ENCODE data around the gene TMEM89.

TMEM89 gene

DNA sequence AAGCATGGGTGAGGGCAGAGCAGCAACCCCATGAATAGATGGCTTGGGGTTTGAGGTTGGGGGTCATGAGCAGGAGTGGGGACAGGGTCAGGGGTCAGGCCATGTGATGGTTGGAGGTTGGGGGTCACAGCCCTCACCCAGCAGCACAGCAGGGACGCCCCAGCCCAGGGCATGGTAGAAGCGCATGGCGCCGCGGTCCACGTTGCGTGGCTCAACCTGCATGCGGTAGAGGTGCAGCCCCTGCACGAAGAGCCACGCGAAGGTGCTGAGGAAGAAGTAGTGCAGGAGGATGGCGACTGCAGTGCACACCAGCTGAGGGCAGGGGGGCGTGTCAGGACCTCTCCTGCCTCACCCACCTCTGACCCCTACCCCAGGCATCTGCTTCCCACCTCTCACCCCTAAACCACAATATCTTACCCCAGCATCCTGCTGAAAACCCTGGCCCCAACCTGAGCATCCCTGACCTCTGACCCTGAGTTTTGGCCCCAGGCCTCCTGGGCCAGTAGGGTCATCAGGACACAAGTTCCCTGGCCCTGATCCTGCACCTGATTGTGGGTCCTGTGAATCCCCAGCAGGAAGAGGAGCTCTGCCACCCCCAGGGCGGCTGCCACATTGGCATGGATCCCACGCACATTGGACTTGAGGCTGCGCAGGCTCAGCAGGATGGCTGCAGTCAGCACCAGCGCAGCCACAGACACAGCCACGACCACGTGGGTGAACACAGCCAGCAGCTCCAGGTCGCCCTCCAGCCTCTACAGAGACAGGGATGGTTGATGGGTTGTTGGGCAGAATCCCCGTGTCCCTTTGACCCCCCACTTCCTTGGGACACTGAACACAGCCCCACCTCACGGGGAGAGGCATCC lies 23.6 kb upstream of the TMEM89 start:
- intact Hi-C loops (cut with DNase I): no loop called here
- DNase-seq: peak in 3 of 10 donors; percentile 51 to 90 (median 83)

DNA sequence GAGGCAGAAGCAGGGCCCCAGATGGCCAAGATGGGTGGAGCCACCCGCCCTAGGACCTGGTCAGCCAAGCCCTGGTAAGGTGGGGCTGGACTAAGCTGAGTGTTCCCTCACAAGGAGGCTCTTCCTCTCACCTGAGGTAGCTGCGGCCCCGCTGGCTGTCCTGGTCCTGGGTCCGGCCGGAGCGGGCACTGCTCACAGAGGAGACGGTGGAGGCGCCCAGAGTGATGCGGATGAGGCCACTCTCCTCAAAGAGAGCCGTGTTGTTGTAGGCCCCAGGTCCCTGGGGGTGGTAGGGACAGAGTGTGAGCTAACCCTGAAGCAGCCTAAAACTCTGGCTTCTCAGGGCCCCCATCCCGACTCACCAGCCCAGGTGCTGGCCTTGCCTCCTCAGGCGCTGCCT lies 21.0 kb upstream of the TMEM89 start:
- intact Hi-C loops (cut with DNase I): no loop called here
- no peak for DNase-seq

DNA sequence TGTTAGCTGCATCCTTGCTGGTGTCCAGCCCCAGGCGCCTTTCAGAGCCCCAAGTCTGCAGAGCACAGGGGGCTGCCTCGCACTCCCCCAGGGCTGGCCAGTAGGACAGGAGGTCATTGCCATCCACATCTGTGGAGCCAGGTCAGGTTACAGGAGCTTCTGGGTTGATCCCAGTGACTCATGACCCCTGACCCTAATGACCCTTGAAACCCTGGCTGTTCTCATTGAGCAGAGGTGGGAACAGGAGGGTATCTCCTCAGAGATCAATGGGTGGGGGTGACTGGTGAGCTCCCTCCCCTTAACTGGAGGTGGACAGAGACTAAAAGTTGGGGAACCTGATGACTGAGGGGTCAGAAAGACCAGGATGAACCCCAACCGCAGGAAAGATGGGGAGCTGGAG lies 19.8 kb upstream of the TMEM89 start:
- intact Hi-C loops (cut with DNase I): no loop called here
- no peak for DNase-seq

DNA sequence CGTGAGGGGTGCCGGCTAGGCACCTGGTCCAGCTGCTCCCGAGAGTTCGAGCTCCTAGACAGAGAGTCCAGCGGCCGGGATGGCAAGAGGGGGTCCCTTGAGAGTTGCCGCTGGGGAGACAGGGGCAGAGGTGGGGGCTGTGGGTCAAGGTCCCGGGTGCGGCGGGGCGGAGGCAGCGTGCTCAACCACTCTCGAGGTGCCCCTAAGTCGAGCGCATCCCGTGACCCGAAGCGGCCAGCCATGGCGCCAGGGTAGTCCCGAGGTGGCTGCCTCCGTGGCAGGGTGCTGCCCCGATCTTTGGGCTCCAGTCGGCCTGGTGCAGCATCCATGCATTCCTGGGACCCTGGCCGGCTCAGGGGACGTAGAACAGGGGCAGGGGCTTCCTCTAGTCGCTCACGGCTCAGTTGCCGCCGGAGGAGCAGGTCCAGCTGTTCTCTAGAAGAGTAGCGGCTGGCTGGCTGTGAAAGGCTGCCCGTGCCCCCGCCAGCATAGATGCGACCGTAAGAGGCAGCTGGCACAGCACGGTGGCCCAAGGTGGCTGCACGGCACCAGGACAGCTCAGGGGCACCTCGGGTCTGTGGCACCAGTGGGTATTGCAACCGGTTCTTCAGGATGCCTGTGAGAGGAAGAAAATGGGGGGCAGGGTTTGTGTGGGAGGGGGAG lies 18.5 kb upstream of the TMEM89 start:
- no peak for DNase-seq
- intact Hi-C loops (cut with DNase I): no loop called here

DNA sequence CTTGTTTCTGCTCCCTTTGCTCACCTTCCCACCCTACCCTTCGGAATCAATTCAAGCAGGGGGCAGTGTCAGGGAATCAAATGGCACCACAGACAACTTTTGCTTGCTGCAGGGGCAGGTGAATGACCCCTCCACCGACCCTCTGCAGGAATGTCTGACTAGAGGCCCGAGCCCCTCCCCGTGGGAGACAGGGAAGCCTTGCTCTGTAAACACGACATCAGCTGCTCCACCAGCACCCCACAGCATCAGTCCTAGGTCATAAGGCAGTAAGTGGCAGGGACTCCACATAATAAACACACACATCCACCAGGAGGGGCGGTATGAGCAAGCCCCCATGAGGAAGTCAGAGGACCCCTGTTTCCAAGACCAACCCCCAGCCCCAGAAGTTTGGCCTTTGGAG lies 15.7 kb upstream of the TMEM89 start:
- DNase-seq: no peak
- intact Hi-C loops (cut with DNase I): no loop called here

DNA sequence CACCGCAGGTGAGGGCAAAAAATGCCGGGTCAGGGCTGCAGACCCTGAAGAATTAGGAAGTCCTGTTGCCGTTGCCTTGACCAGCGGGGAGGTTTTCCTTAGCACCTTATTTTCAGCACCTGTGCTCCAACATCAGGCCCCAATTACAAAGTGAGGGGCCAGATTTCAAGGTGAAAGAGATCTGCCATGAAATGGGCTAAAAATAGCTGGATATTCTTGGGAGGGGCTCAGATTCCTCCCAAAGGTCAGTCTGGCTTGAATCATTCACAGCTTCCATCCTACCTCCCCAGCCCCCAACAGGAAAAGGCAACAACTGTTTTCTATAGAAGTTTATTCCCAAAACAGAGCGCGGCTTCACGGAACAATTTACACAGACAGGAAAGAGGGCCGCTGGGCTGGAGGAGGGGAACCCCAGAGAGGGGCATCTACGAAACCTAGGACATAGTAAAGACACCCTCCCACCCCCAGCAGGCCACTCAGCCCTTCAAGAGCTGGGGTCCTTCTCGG lies 14.6 kb upstream of the TMEM89 start:
- no peak for DNase-seq
- intact Hi-C loops (cut with DNase I): no loop called here

DNA sequence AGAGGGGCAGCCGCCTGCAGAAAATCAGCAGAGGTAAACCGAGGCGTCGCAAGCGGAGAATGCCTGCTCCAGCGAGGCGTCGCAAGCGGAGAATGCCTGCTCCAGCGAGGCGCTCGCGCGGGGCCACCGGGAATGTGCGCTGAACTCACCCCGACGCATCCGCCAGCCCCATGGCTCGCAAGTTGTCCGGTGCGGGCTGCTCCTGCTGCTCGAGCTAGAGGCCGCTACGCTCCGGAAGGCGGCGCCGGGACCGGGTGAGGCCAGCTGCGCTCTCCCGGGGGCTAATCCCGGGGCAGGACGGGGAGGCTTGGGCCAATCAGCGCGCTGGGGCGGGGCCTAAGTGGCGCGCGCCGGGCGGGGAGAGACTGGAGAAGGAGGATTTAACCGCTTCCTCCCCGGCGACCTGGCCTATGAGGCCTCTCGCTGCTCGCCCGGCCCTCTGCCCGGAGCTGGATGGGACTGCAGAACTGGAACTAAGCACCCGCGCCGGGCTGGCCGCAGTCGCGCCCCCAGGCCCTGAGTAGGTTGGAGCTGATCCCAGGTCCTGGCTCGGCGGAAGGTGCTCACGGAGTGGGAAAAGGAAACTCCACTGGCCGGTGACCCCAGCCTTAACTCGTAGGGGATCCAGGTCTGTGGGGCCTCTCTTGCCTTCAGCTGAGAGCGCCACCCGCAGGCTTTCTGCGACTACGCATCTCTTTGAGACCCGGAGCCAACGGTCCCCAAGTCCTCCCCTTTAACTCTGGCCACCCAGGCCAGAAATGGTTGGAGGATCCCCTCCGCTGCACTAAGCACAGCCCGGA lies 13.9 kb upstream of the TMEM89 start, which contains the start of gene SLC26A6:
TSS of gene SLC26A6 (minus strand) at position 240 of the 800 bp plus-strand sequence. CDS start at position 172, 68 bp downstream.
- intact Hi-C loops (cut with DNase I): loop anchor here (2.0 kb wide), 1 partner anchor 27 kb away; the partner anchor contains the start of gene UQCRC1

DNA sequence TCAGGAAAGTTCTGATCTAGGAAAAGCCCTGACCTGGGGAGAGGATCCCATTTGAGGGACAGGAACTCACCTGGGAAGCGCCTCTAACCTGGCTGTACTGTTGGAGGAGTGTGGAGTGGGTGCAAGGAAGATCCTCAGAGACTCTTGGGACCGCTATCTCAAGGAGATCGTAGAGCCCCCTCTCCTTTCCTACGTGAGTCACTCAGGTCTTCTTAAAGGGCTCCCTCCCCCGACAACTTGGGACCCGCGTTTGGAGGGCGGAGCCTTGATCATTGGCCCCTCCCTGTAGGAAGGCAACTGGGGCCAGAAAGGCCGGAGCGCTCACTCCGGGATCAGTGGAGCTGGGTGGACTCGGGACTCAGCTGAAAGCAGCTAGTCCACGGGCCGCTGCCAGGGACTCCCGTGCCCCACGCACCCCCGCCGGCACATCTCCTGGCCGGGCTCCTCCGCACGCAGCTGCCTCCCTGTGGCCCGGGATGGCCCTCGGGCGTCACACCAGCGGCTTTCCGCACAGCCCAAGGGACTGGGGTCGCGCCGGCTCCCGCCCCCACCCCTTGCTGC lies 13.2 kb upstream of the TMEM89 start:
- intact Hi-C loops (cut with DNase I): loop anchor here (2.0 kb wide), 1 partner anchor 26 kb away; the partner anchor contains the start of gene UQCRC1
- DNase-seq: peak in 7 of 10 donors; percentile 18 to 90 (median 28)

More for the DNA sequence above, 13.9 kb upstream of the TMEM89 start, which contains the start of gene SLC26A6:
- peak; percentile 95 to 100 (median 98) for DNase-seq

DNA sequence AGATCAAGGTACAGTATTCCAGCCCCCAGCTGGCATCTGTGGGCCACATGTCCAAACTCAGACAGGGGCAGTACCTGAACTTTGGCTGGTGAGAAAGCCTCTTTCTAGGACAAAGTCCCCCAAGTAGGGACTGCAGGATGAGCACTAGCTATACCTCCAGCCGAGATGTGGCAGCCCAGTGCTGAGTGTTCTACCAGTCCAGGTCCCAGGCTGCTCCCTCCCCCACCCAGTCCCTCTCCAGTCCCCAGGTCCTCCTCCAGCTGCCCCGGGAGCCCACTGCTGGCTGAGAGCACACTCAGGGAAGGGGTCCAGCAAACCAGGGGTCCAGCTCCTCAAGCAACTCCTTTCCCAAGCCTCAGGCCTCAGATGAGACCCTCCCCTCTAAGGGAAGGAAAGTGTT lies 12.2 kb upstream of the TMEM89 start:
- DNase-seq: no peak

DNA sequence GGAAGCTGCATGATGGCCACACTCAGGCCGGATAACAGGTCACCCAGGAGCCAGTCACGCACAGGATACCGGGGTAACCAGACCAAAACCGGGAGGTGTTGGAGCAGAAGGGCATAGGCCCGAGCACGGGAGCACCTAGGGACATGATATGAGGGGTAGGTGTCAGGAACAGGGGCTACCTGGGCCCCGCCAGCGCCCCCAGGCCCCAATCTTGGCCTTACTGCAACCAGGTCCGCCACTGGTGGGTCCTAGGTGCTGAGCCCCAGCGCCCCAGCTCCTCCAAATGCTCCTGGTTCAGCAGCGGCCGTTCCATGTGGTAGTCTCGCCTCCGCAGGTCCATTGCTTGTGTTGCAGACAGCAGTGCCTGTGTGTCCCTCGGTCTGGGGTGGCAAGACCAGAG lies 11.7 kb upstream of the TMEM89 start:
- DNase-seq: peak in 1 of 10 donors; percentile 73
- intact Hi-C loops (cut with DNase I): no loop called here

More for the DNA sequence above, 12.2 kb upstream of the TMEM89 start:
- intact Hi-C loops (cut with DNase I): loop anchor here (2.0 kb wide), 1 partner anchor 25 kb away; the partner anchor contains the start of gene UQCRC1

DNA sequence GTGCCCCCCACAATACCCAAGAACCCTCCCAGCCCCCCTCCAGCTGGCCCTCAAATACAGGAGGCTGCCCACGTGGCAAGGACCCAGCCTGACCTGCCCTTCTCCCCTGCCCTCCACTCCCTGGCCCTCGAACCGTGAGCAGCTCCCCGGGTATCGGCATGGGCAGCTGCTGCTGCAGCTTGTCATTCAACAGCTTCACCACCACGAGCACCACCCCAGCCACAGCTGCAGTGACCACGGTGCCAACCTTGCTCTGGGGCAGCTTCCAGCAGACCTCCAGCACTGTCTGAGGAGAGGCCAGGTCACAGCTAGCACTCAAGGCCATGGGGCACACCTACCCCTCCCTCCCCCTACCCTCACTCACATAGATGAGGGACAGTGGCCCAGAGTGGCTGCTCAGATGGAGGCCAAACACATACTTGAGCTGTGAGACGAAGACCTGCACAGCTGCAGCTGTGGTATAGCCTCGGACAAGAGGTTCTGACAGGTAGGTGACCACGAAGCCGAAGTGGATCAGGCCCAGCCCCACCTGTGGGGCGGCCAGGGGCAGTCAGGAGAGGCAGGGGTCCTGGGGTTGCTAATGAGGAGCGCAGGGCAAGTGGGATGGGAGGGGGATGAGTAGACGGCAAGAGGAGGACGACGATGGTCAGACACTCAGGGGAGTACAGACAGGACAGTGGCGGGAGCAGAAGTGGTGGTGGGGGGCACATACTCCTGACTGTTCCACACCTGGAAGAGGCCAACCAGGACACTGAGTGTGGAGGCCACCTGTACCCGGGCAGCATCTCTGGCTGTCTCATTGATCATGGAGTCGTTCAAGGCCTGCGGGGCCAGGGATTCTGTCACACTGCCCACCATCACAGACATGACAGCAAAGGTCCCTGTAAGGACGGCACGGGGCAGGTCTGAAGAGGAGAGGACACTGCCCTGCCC lies 10.2 kb upstream of the TMEM89 start:
- DNase-seq: peak in 1 of 10 donors; percentile 63
- intact Hi-C loops (cut with DNase I): no loop called here

DNA sequence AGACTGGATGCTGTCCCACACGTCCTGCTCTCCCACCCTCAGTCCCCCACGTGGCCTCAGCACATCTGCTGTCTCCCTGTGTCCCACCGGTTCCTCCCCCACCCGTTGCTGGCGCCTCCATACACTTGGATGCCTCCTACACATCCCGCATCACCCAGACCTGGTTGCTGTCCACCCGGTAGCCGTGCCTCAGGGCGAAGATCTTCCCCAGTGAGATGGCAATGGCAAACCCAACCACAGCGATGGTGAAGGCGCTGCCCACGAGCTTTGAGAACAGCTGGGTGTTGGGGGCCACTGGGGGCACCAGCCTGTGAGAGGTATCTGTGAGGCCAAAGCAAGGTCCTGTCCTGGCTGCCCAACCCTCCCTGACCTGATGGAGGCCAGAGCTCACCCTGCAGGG lies 9.3 kb upstream of the TMEM89 start:
- intact Hi-C loops (cut with DNase I): no loop called here
- no peak for DNase-seq

DNA sequence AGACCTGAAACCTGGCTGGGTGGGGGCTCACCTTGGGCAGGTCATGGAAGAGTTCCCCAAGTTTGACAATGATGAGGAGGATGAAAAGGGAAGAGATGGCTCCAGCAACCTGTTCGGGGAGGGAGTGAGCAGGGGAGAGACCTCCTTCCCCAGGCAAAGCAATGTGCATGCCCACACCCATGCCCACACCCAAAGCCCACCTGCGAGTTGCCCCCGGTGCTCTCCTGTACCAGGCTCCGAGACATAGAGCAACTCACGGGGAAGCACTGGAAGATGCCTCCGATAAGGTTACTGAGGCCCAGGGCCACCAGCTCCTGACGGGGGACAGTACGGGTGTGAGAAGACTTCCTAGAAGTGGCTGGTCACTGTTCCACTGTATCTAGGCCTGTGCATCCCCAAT lies 8.8 kb upstream of the TMEM89 start:
- intact Hi-C loops (cut with DNase I): no loop called here
- no peak for DNase-seq

DNA sequence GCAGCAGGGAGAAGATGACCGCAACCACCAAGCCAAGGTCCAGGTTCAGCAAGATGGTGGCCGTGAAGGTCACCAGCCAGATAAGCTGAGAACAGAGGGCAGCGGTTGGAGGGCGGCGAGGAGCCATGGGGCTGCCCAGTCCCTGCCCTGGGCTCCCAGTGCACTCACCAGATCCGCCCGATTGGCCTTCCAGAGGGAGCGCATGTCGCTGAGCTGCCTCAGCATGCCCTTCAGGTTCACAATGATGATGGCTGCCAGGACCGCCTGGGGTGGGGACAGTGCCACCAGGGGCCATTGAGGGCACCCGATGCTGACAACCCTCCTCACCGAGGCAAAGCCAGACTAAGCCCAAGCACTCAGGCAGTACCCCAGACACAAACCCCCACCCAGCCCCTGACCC lies 8.3 kb upstream of the TMEM89 start:
- DNase-seq: peak in 2 of 10 donors; percentile 57 to 62
- intact Hi-C loops (cut with DNase I): no loop called here

DNA sequence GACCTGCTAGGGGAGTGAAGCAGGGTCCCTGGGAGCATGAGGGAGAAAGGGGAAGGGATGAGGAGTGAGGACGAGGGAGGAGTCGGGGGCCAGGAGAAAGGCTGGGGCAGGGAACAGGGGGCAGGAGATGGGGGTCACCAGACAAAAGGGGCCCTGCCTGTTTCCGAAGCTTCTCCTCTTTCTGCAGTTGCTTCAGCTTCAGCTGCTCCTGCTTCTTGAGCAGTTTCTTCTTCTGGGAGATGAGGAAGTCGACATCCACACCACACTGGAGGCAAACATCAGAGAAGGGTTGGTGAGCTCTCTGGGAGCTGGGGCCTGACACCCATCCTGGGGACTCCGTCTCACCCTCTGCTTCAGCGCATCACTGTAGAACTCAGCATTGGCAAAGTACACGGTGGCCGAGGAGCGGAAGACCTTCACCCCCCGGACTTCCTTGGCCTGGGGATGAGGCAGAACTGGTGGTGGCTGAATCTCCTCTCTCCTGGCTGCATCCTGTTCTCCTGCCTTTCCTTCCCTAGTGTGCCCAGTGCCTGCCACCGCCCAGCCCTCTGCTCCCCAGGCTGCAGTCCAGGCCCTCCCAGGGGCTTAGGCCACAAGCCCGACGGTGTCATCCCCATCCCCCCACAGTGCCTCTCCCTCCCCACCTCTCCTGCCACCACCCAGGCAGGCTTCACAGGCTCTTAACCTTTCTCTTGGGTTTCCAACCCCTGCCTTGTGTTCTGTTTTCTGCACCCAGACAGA lies 6.9 kb upstream of the TMEM89 start:
- intact Hi-C loops (cut with DNase I): no loop called here

DNA sequence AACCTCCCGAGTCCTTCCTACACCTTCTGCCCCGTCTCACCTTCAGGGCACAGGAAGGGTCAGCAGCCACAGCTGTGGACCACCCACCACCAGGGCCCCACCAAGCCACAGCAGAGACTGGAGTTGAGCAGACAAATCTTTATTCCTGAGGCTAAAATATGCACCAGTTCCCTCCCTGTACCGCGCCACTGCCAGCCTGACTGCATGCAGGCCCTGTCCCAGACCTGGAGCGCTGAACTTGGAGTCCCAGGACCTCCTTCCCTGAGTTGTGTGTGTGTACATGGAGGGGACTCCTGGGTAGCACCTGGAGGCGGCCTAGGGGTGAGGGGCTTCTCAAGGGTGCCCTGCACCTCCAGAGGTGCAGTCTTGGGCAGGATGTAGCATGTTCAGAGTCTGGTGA lies 4.0 kb upstream of the TMEM89 start:
- DNase-seq: peak in 1 of 10 donors; percentile 51
- intact Hi-C loops (cut with DNase I): no loop called here

More for the DNA sequence above, 6.9 kb upstream of the TMEM89 start:
- DNase-seq: peak in 1 of 10 donors; percentile 64

DNA sequence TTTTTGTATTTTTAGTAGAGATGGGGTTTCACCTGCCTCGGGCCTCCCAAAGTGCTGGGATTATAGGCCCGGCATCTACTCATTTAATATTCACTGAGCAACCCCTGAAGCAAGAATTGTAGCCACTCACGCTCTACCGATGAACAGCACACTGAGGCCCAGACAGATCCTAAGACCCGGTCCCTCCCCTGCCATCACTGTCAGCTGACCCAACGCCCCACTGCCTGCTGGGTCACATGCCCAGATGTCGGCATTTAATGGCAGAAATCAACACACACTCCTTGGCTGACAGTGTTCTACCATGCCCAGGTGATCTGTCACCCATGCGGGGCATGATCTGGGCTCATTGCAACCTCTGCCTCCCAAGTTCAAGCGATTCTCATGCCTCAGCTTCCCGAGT lies 3.2 kb upstream of the TMEM89 start:
- intact Hi-C loops (cut with DNase I): no loop called here
- DNase-seq: no peak

DNA sequence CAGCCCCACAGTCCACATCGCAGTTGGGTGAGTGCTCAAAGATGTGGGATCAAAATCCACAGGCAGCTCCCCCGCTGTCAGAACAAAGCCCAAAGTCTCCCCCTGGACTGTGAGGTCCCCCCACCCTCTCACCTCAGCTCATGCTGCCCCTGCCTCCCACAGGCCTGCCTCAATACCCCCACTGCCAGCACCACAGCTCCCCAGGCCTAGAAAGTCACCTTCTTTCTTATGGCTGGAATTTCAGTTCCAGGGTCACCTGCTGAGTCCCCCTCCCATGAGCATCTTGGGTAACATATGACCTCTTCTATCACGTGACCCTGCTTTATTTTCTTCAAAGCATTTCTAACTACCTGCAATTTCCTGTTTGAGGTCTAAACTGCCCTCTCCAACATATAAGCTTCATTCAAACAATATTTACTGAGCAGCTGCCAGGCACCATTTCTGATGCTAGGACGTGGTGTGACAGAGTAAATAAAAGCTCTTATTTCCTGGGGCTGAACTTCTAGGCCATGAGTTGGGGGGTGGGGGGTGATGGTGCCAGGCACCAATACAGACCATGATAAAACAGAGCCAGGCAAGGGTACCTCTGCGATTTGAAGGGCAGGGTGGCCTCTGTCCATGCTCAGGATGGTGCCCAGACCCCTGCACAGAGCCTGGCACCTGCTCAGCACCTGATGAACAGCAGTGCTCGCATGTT lies 2.4 kb upstream of the TMEM89 start:
- intact Hi-C loops (cut with DNase I): no loop called here
- DNase-seq: no peak
